ENCODE results near the gene PPM1N.

Gene PPM1N

GRCh38 chr19:45498411-45499195 lies at the start of gene PPM1N:
TSS of gene PPM1N (plus strand) at chr19:45498443. CDS start at chr19:45498473, 30 bp downstream.
- DNase-seq (ENCODE audit: low spot score) = no peak

- no peak for DNase-seq (ENCODE audit: low spot score)
Measured at GRCh38 chr19:45448887-45449299, 49.4 kb upstream of the PPM1N start.

- DNase-seq (ENCODE audit: low spot score) = no peak
Measured at GRCh38 chr19:45450012-45450333, 48.3 kb upstream of the PPM1N start.

- DNase-seq (ENCODE audit: low spot score) = no peak
Measured at GRCh38 chr19:45451131-45451849, 47.0 kb upstream of the PPM1N start.

- DNase-seq (ENCODE audit: low spot score) = no peak
Measured at GRCh38 chr19:45451850-45452387, 46.3 kb upstream of the PPM1N start.

- DNase-seq (ENCODE audit: low spot score) = peak; percentile 99
Measured at GRCh38 chr19:45455707-45456499, 42.3 kb upstream of the PPM1N start.

GRCh38 chr19:45456500-45456815 lies 41.8 kb upstream of the PPM1N start:
- DNase-seq (ENCODE audit: low spot score) = no peak

- DNase-seq (ENCODE audit: low spot score) = no peak
Measured at GRCh38 chr19:45457776-45458175, 40.5 kb upstream of the PPM1N start.

- no peak for DNase-seq (ENCODE audit: low spot score)
Measured at GRCh38 chr19:45460807-45461347, 37.4 kb upstream of the PPM1N start.

GRCh38 chr19:45462174-45462573 lies 36.1 kb upstream of the PPM1N start:
- no peak for DNase-seq (ENCODE audit: low spot score)

- no peak for DNase-seq (ENCODE audit: low spot score)
Measured at GRCh38 chr19:45463241-45463640, 35.0 kb upstream of the PPM1N start.

GRCh38 chr19:45464274-45464673 lies 34.0 kb upstream of the PPM1N start:
- no peak for DNase-seq (ENCODE audit: low spot score)

GRCh38 chr19:45464852-45465441 lies 33.3 kb upstream of the PPM1N start:
- no peak for DNase-seq (ENCODE audit: low spot score)

- no peak for DNase-seq (ENCODE audit: low spot score)
Measured at GRCh38 chr19:45467115-45467455, 31.2 kb upstream of the PPM1N start.

GRCh38 chr19:45467456-45468158 lies 30.6 kb upstream of the PPM1N start, which contains the start of gene FOSB:
TSS of gene FOSB (plus strand) at chr19:45467996. CDS start at chr19:45468587, 591 bp downstream.
- peak; percentile 95 for DNase-seq (ENCODE audit: low spot score)

GRCh38 chr19:45468159-45468651 lies 30.0 kb upstream of the PPM1N start:
- DNase-seq (ENCODE audit: low spot score) = no peak

GRCh38 chr19:45468803-45469131 lies 29.5 kb upstream of the PPM1N start:
- DNase-seq (ENCODE audit: low spot score) = no peak

- peak; percentile 90 for DNase-seq (ENCODE audit: low spot score)
Measured at GRCh38 chr19:45469132-45469944, 28.9 kb upstream of the PPM1N start.

GRCh38 chr19:45469945-45470761 lies 28.1 kb upstream of the PPM1N start:
- no peak for DNase-seq (ENCODE audit: low spot score)

- DNase-seq (ENCODE audit: low spot score) = no peak
Measured at GRCh38 chr19:45470762-45471081, 27.5 kb upstream of the PPM1N start.
